Sciatic nerve (tissue), 2 donors: ENCODE data around the gene LTN1. TPM values are rescaled to one million over a fixed set of nuclear protein-coding genes. Genes with fewer than 3 reads are reported as not detected.
A peak's percentile ranks its signal among the peaks of the same experiment; 100 is the strongest.
"Not testable (repeated sequence)": the region's sequence is repeated elsewhere in the genome, so short reads cannot be mapped to it uniquely, and the experiment has no call there.

Source experiments
- ATAC-seq: fragments of 200-7000 bp; cut with Tn5 transposase; one replicate; pipeline ENCODE4 v1.9.1; 2020; ENCODE audit warnings: mild to moderate bottlenecking, moderate library complexity
- DNase-seq: peaks from one replicate; pipeline ENCODE4 v3.0.0-alpha.2; 2020; ENCODE audit warnings: low spot score
- intact Hi-C: fragments of 100-400 bp; cut with DNase I; formaldehyde crosslinking; loops from one replicate; pipeline ENCODE4 v1.14.2; 2022
- total RNA-seq: library from RNA; stranded (reverse); fragmentation: NEBNext Ultra II Directional; extraction: Animal tissue kit (Norgen Biotek cat#: 25700); gene quantifications from one replicate; pipeline ENCODE4 v1.2.1, GENCODE V29; 2021
- donor health status: DM: no; HTN: no; CAD: no.
- donor health status: DM: no; HTN: no; CAD: no.

The LTN1 gene
- total RNA-seq = 35.6 TPM

- DNase-seq (peak; percentile 99), ATAC-seq (peak; percentile 100)
- intact Hi-C loops = no loop called here
These were observed at the start of gene LTN1 for GRCh38 chr21:28992526-28993292. LTN1 (minus strand) TSS chr21:28992877; CDS start chr21:28992805, 72 bp downstream.

GRCh38 chr21:29034678-29035077 lies 42.0 kb upstream of the LTN1 start:
- ATAC-seq = no peak
- intact Hi-C loops = no loop called here
- no peak for DNase-seq

GRCh38 chr21:29033871-29034270 lies 41.2 kb upstream of the LTN1 start:
- intact Hi-C loops = no loop called here
- DNase-seq (no peak), ATAC-seq (peak; percentile 49)

GRCh38 chr21:29033301-29033700 lies 40.6 kb upstream of the LTN1 start:
- ATAC-seq (no peak), DNase-seq (no peak)
- intact Hi-C loops = no loop called here

- ATAC-seq (no peak), DNase-seq (no peak)
- intact Hi-C loops = no loop called here
These were observed 38.2 kb upstream of the LTN1 start for GRCh38 chr21:29030909-29031308.

- no peak for ATAC-seq
- no peak for DNase-seq
- intact Hi-C loops = loop anchor here (10.0 kb wide), 1 partner anchor 45 kb away; the partner anchor contains the start of gene CCT8
These were observed 36.8 kb upstream of the LTN1 start for GRCh38 chr21:29029524-29029923.

GRCh38 chr21:29025328-29025713 lies 32.6 kb upstream of the LTN1 start:
- DNase-seq (no peak), ATAC-seq (no peak)
- intact Hi-C loops = loop anchor here (10.0 kb wide), 1 partner anchor 49 kb away; the partner anchor contains the start of gene CCT8

- ATAC-seq (peak; percentile 99), DNase-seq (peak; percentile 96)
- intact Hi-C loops = loop anchor here (10.0 kb wide), 1 partner anchor 50 kb away; the partner anchor contains the start of gene CCT8
These were observed 32.0 kb upstream of the LTN1 start, which contains the start of gene USP16 for GRCh38 chr21:29024474-29025327. USP16 (plus strand) TSS chr21:29024668; CDS start chr21:29027914, 3,246 bp downstream.

GRCh38 chr21:29022166-29022565 lies 29.5 kb upstream of the LTN1 start:
- intact Hi-C loops = loop anchor here (10.0 kb wide), 1 partner anchor 53 kb away; the partner anchor contains the start of gene CCT8
- DNase-seq (no peak), ATAC-seq (no peak)

GRCh38 chr21:29018540-29018939 lies 25.9 kb upstream of the LTN1 start:
- no peak for DNase-seq
- peak; percentile 25 for ATAC-seq
- intact Hi-C loops = no loop called here

- intact Hi-C loops = no loop called here
- DNase-seq (no peak), ATAC-seq (peak; percentile 31)
These were observed 25.1 kb upstream of the LTN1 start for GRCh38 chr21:29017639-29018237.

- DNase-seq, intact Hi-C loops, ATAC-seq: not testable (repeated sequence)
These were observed 18.6 kb upstream of the LTN1 start for GRCh38 chr21:29011236-29011635.

- intact Hi-C loops = no loop called here
- no peak for ATAC-seq
- no peak for DNase-seq
These were observed 15.7 kb upstream of the LTN1 start for GRCh38 chr21:29008367-29008766.

- intact Hi-C loops = no loop called here
- ATAC-seq (no peak), DNase-seq (no peak)
These were observed 15.1 kb upstream of the LTN1 start for GRCh38 chr21:29007810-29008209.

- no peak for DNase-seq
- no peak for ATAC-seq
- intact Hi-C loops = no loop called here
These were observed 14.5 kb upstream of the LTN1 start for GRCh38 chr21:29007135-29007534.

GRCh38 chr21:29005696-29006095 lies 13.0 kb upstream of the LTN1 start:
- no peak for DNase-seq
- ATAC-seq = no peak
- intact Hi-C loops = no loop called here

GRCh38 chr21:29002442-29003144 lies 9.9 kb upstream of the LTN1 start:
- intact Hi-C loops = no loop called here
- DNase-seq (peak; percentile 98), ATAC-seq (peak; percentile 100)

GRCh38 chr21:28993293-28993629 lies 584 bp upstream of the LTN1 start:
- DNase-seq = no peak
- no peak for ATAC-seq
- intact Hi-C loops = no loop called here
